Measurements from ENCODE around the gene RACGAP1.

The RACGAP1 gene

GRCh38 chr12:49984476-49985359 lies 40.6 kb downstream of the RACGAP1 start:
- DNase-seq, result no peak

- no peak for DNase-seq
Observed at GRCh38 chr12:49983892-49984291, 41.4 kb downstream of the RACGAP1 start.

- DNase-seq, result no peak
Observed at GRCh38 chr12:49982246-49983087, 42.8 kb downstream of the RACGAP1 start.

GRCh38 chr12:49980501-49981349 lies 44.6 kb downstream of the RACGAP1 start:
- DNase-seq, result no peak

- DNase-seq, result no peak
Observed at GRCh38 chr12:49979791-49980190, 45.5 kb downstream of the RACGAP1 start.

- no peak for DNase-seq
Observed at GRCh38 chr12:49979016-49979586, 46.2 kb downstream of the RACGAP1 start.

GRCh38 chr12:49978125-49978524 lies 47.2 kb downstream of the RACGAP1 start:
- no peak for DNase-seq

GRCh38 chr12:49976557-49976956 lies 48.7 kb downstream of the RACGAP1 start:
- no peak for DNase-seq

- DNase-seq, result no peak
Observed at GRCh38 chr12:49975318-49975761, 50.0 kb downstream of the RACGAP1 start.

GRCh38 chr12:49974677-49975317 lies 50.5 kb downstream of the RACGAP1 start:
- no peak for DNase-seq

- DNase-seq, result no peak
Observed at GRCh38 chr12:49974231-49974675, 51.0 kb downstream of the RACGAP1 start.

GRCh38 chr12:49973361-49973830 lies 51.9 kb downstream of the RACGAP1 start:
- no peak for DNase-seq

GRCh38 chr12:49972641-49973360 lies 52.5 kb downstream of the RACGAP1 start, which contains the start of gene AQP6:
Gene AQP6, plus strand, starts transcription at chr12:49972947. Its CDS starts 227 bp downstream, at chr12:49973174.
- no peak for DNase-seq

- DNase-seq, result no peak
Observed at GRCh38 chr12:49972129-49972528, 53.2 kb downstream of the RACGAP1 start.

- DNase-seq, result no peak
Observed at GRCh38 chr12:49971141-49971540, 54.2 kb downstream of the RACGAP1 start.

- no peak for DNase-seq
Observed at GRCh38 chr12:49970658-49971057, 54.6 kb downstream of the RACGAP1 start.

- DNase-seq, result no peak
Observed at GRCh38 chr12:49969651-49970429, 55.5 kb downstream of the RACGAP1 start.

GRCh38 chr12:49969027-49969426 lies 56.3 kb downstream of the RACGAP1 start:
- DNase-seq, result no peak

- no peak for DNase-seq
Observed at GRCh38 chr12:49968471-49968870, 56.8 kb downstream of the RACGAP1 start.

GRCh38 chr12:49967777-49968250 lies 57.5 kb downstream of the RACGAP1 start:
- no peak for DNase-seq

Data from activated CD4-positive, alpha-beta T cell treated with anti-CD3 and anti-CD28 coated beads for 48 hours (primary cell).